ENCODE results near the gene IMPA2.

Gene IMPA2

GRCh38 chr18:12011199-12011956, 30.1 kb downstream of the IMPA2 start:
- no peaks in the 10 kb centered on the region for H3K36me3 ChIP-seq (ENCODE audit: low read length)
- H4K20me1 ChIP-seq (ENCODE audit: low read depth, low read length): no peaks in the 10 kb centered on the region
- no peaks in the 10 kb centered on the region for H3K9me2 ChIP-seq (replicated peaks; ENCODE audit: insufficient read depth, low read length)
- H3F3A ChIP-seq (ENCODE audit: insufficient read depth): no peaks in the 10 kb centered on the region
- no peak overlapping the region for H3K27ac ChIP-seq (ENCODE audit: low read depth, low read length)
- H3K4me3 ChIP-seq (ENCODE audit: insufficient read depth, low read length, poor library complexity, severe bottlenecking): no peak overlapping the region
- H3K27me3 ChIP-seq (ENCODE audit: low read length): no peaks in the 10 kb centered on the region
- no peaks in the 10 kb centered on the region for H3K79me2 ChIP-seq (ENCODE audit: insufficient read depth, low read length)
- no peak overlapping the region for H2AFZ ChIP-seq (ENCODE audit: low read depth, low read length, severe bottlenecking)
- TF ChIP-seq CTCF (IDR thresholded peaks at IDR 0.05; ENCODE audit: insufficient read depth, low read length, poor library complexity, severe bottlenecking): no peak
- TF ChIP-seq EZH2phosphoT487 (conservative IDR thresholded peaks at IDR 0.05; ENCODE audit: low read length): no peak
- H3K9ac ChIP-seq (ENCODE audit: low read length): no peak overlapping the region
- H3K9me3 ChIP-seq (ENCODE audit: insufficient read depth, low read length): no peaks in the 10 kb centered on the region
- no peak overlapping the region for H3K4me2 ChIP-seq (ENCODE audit: low read depth, low read length, poor library complexity, severe bottlenecking)

DNA sequence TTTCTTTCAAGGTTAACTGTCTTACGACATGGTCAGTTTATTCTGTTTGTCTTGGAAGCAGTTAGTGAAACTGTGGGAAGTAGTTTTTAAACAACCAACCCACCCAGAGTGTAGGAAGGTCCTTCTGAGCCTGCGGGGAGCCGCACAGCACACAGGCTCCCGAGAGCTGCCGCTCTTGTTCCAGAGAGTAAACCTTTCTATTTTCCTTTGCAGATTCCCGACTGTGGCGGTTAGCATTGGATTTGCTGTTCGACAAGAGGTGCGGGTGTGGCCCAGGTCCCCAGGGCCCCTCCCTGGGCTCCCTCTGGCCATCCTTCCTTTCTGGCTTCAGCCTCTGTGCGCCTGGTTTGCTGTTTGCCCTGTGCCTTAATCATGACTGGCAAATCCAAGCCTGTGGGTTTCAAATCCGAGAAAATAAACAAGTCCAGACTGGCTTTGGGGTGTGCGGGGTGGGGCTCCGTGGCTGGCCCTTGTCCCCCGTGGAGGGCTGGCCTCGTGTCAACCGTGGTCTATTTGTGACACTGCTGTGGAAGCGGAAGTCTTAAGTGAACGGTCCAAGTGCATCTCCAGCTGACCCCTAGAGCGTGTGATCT, 30.7 kb downstream of the IMPA2 start:
- H3K27me3 ChIP-seq (ENCODE audit: low read length): no peaks in the 10 kb centered on the region
- H3K4me3 ChIP-seq (ENCODE audit: insufficient read depth, low read length, poor library complexity, severe bottlenecking): no peak overlapping the region
- H3K79me2 ChIP-seq (ENCODE audit: insufficient read depth, low read length): no peaks in the 10 kb centered on the region
- H3K9me3 ChIP-seq (ENCODE audit: insufficient read depth, low read length): no peaks in the 10 kb centered on the region
- no peak overlapping the region for H3K27ac ChIP-seq (ENCODE audit: low read depth, low read length)
- no peak overlapping the region for H2AFZ ChIP-seq (ENCODE audit: low read depth, low read length, severe bottlenecking)
- H3K9me2 ChIP-seq (replicated peaks; ENCODE audit: insufficient read depth, low read length): no peaks in the 10 kb centered on the region
- no peaks in the 10 kb centered on the region for H3K36me3 ChIP-seq (ENCODE audit: low read length)
- no peaks in the 10 kb centered on the region for H3F3A ChIP-seq (ENCODE audit: insufficient read depth)
- no peak overlapping the region for H3K9ac ChIP-seq (ENCODE audit: low read length)
- H3K4me2 ChIP-seq (ENCODE audit: low read depth, low read length, poor library complexity, severe bottlenecking): no peak overlapping the region
- TF ChIP-seq CTCF (IDR thresholded peaks at IDR 0.05; ENCODE audit: insufficient read depth, low read length, poor library complexity, severe bottlenecking): no peak
- TF ChIP-seq EZH2phosphoT487 (conservative IDR thresholded peaks at IDR 0.05; ENCODE audit: low read length): no peak
- H4K20me1 ChIP-seq (ENCODE audit: low read depth, low read length): no peaks in the 10 kb centered on the region

- Histone ChIP-seq H3K9me3 (ENCODE audit: insufficient read depth, low read length) (no peaks in the 10 kb centered on the region), H3K36me3 (ENCODE audit: low read length) (no peaks in the 10 kb centered on the region), H3K27me3 (ENCODE audit: low read length) (no peaks in the 10 kb centered on the region), H3K79me2 (ENCODE audit: insufficient read depth, low read length) (no peaks in the 10 kb centered on the region), H3K9ac (ENCODE audit: low read length) (no peak overlapping the region), H3F3A (ENCODE audit: insufficient read depth) (no peaks in the 10 kb centered on the region), H4K20me1 (ENCODE audit: low read depth, low read length) (no peaks in the 10 kb centered on the region), H2AFZ (ENCODE audit: low read depth, low read length, severe bottlenecking) (no peak overlapping the region), H3K27ac (ENCODE audit: low read depth, low read length) (no peak overlapping the region), H3K4me2 (ENCODE audit: low read depth, low read length, poor library complexity, severe bottlenecking) (no peak overlapping the region), H3K9me2 (replicated peaks; ENCODE audit: insufficient read depth, low read length) (no peaks in the 10 kb centered on the region), H3K4me3 (ENCODE audit: insufficient read depth, low read length, poor library complexity, severe bottlenecking) (no peak overlapping the region)
- TF ChIP-seq CTCF (IDR thresholded peaks at IDR 0.05; ENCODE audit: insufficient read depth, low read length, poor library complexity, severe bottlenecking): no peak
- no peak for TF ChIP-seq EZH2phosphoT487 (conservative IDR thresholded peaks at IDR 0.05; ENCODE audit: low read length)
Measured at GRCh38 chr18:12012697-12013096, 31.4 kb downstream of the IMPA2 start.

Measured in SU-DHL-6 (cell line).